Astrocyte of the cerebellum (primary cell): Measurements from ENCODE around the gene ENG.

Experiments used
- DNase-seq: peaks from one replicate; pipeline ENCODE4 v3.0.0-alpha.2; 2011; ENCODE audit warnings: low read depth
- H3K4me3 ChIP-seq: 2 replicates; pipeline ENCODE4 v1.5.1; 2011; ENCODE audit warnings: mild to moderate bottlenecking, low read depth, low read length, moderate library complexity
- CTCF ChIP-seq: IDR thresholded peaks from 2 replicates; pipeline ENCODE4 v1.5.1; 2012; ENCODE audit warnings: low read length, low read depth, moderate library complexity, mild to moderate bottlenecking; ENCODE audit errors: missing control alignments
- in situ Hi-C: cut with HindIII; loops from 2 replicates; pipeline ENCODE4 v1.10.0; 2017; ENCODE audit warnings: low sequenced_read_pairs

ENG gene

GRCh38 chr9:127772603-127773002 is 81.9 kb downstream of the ENG start:
- no peak overlapping the region for H3K4me3 ChIP-seq
- no peak for TF ChIP-seq CTCF
- DNase-seq: no peak
- in situ Hi-C loops: no loop called here

GRCh38 chr9:127771570-127772189 is 82.8 kb downstream of the ENG start:
- DNase-seq: no peak
- peak overlapping the region; percentile 38 for H3K4me3 ChIP-seq
- TF ChIP-seq CTCF: no peak
- in situ Hi-C loops: no loop called here

GRCh38 chr9:127770905-127771569 is 83.4 kb downstream of the ENG start:
- peak overlapping the region; percentile 38 for H3K4me3 ChIP-seq
- in situ Hi-C loops: no loop called here
- no peak for TF ChIP-seq CTCF
- peak; percentile 91 for DNase-seq

GRCh38 chr9:127770583-127770904 is 83.9 kb downstream of the ENG start:
- in situ Hi-C loops: no loop called here
- no peak for DNase-seq
- H3K4me3 ChIP-seq: peak overlapping the region; percentile 38
- TF ChIP-seq CTCF: no peak

GRCh38 chr9:127769929-127770582 is 84.4 kb downstream of the ENG start:
- no peak overlapping the region for H3K4me3 ChIP-seq

GRCh38 chr9:127769101-127769500 is 85.4 kb downstream of the ENG start:
- no peak for TF ChIP-seq CTCF
- no peak overlapping the region for H3K4me3 ChIP-seq
- no peak for DNase-seq
- in situ Hi-C loops: no loop called here

More at GRCh38 chr9:127769929-127770582, 84.4 kb downstream of the ENG start:
- no peak for DNase-seq
- TF ChIP-seq CTCF: no peak
- in situ Hi-C loops: no loop called here
